Heart left ventricle (tissue), 13 donors: ENCODE measurements around the gene TMEM8B.

ENCODE experiments used
- POLR2A ChIP-seq, 2 donors: fragments of 450-650 bp; IDR thresholded peaks; one replicate each; pipeline ENCODE4 v1.6.1; 2017; ENCODE audit warnings: antibody characterized with exemption in 2 of 2, mild to moderate bottlenecking in 2 of 2, moderate library complexity in 2 of 2
- TF ChIP-seq, protein P1 (sequence below), 12 donors: fragments of 200-600 bp; sonication (generic) in 4 of 12; IDR thresholded peaks; one replicate each; pipeline versions ENCODE4 v1.5.0 to v1.8.0; 2018 to 2022; ENCODE audit warnings: antibody characterized with exemption in 12 of 12, mild to moderate bottlenecking in 5 of 12
- donor health status: ischemic (EF 13 %, LVEDD 7.1; RV severe dilation, severe dysfunction).
- donor health status: DM: no; HTN: yes; CAD: no.
- donor health status: DM: no; HTN: no; CAD: no.
- donor health status: ischemic (EF 25% LVEDD 6.9; RV normal size, moderate dysfunction).
- donor health status: ischemic (EF 25% LVEDD 5.7; RV mildly dilated, moderate dysfunction).
- donor health status: ischemic (EF 35%, LVEDD 5.7; RV mildly dilated, moderate dysfunction).
- donor health status: nonischemic (EF 11% LVEDD 7.7; RV severe dilation, severe dysfunction).
- donor health status: DM: yes; HTN: yes; CAD: no.
- donor health status: PGD.
- donor health status: ischemic (EF 29% LVEDD 5.4; RV normal size, mild dysfunction).
- donor health status: nonischemic (EF 23%, LVEDD 6.1; RV moderate dilation, normal function).

DNA sequence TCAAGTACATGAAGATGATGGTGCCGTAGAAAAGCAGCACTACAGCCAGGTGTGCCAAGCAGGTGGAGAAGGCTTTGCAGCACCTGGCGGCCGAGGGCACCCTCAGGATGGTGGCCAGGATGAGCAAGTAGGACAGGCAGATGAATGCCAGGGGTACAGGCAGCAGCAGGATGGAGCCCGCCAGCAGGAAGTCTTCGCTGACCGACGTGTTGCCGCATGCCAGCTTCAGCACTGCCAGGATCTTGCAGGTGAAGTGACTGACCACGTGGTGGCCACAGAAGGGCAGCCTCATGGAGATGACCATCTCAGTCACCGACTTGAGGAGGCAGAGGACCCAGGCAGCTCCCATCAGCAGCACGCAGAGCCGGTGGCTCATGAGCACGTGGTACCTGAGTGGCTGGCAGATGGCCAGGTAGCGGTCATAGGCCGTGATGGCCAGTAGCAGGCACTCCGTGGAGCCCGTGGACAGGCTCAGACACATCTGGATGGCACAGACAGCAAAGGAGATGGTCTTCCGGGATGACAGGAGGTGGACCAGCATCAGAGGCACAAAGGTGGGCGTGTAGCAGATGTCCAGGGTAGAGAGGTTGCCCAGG lies 40.7 kb downstream of the TMEM8B start:
- TF ChIP-seq, protein P1, sequence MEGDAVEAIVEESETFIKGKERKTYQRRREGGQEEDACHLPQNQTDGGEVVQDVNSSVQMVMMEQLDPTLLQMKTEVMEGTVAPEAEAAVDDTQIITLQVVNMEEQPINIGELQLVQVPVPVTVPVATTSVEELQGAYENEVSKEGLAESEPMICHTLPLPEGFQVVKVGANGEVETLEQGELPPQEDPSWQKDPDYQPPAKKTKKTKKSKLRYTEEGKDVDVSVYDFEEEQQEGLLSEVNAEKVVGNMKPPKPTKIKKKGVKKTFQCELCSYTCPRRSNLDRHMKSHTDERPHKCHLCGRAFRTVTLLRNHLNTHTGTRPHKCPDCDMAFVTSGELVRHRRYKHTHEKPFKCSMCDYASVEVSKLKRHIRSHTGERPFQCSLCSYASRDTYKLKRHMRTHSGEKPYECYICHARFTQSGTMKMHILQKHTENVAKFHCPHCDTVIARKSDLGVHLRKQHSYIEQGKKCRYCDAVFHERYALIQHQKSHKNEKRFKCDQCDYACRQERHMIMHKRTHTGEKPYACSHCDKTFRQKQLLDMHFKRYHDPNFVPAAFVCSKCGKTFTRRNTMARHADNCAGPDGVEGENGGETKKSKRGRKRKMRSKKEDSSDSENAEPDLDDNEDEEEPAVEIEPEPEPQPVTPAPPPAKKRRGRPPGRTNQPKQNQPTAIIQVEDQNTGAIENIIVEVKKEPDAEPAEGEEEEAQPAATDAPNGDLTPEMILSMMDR (IDR thresholded peaks at IDR 0.05) = no peak
- TF ChIP-seq POLR2A (IDR thresholded peaks at IDR 0.05) = no peak
